ENCODE results near the gene SPP1. TPM values are rescaled to one million over a fixed set of nuclear protein-coding genes. Genes with fewer than 3 reads are reported as not detected.
A peak's percentile ranks its signal among the peaks of the same experiment; 100 is the strongest.

The SPP1 gene
- total RNA-seq, 4 donors from 2014 or later: 59.0 to 344 (median 174) TPM

GRCh38 chr4:87981486-87981885 lies 6.0 kb downstream of the SPP1 start:
- H3K27ac ChIP-seq: no peak overlapping the region
- no peak for DNase-seq (ENCODE audit: low spot score in 2 of 2)
- H3K4me3 ChIP-seq: no peak overlapping the region
- H3K9me3 ChIP-seq: no peaks in the 10 kb centered on the region
- H3K4me1 ChIP-seq: peaks cover 0 to 3% (median 0%) of the 10 kb centered on the region in 4 donors
- H3K36me3 ChIP-seq: no peaks in the 10 kb centered on the region
- TF ChIP-seq EP300 (IDR thresholded peaks at IDR 0.05) (peak in 1 of 2 donors; percentile 14), CTCF (IDR thresholded peaks at IDR 0.05) (no peak), POLR2A (IDR thresholded peaks at IDR 0.05) (no peak)
- no peaks in the 10 kb centered on the region for H3K27me3 ChIP-seq
- WGBS, 2 donors: 92 to 97% methylated on average over 8 of the region's 8 CpGs

- WGBS, 2 donors: 80 to 88% methylated on average over 1 of the region's 1 CpG
- H3K27ac ChIP-seq: no peak overlapping the region
- TF ChIP-seq EP300 (IDR thresholded peaks at IDR 0.05) (no peak), CTCF (IDR thresholded peaks at IDR 0.05) (no peak), POLR2A (IDR thresholded peaks at IDR 0.05) (no peak)
- H3K9me3 ChIP-seq: no peaks in the 10 kb centered on the region
- no peak for DNase-seq (ENCODE audit: low spot score in 2 of 2)
- no peaks in the 10 kb centered on the region for H3K36me3 ChIP-seq
- H3K4me1 ChIP-seq: peaks cover 0 to 3% (median 0%) of the 10 kb centered on the region in 4 donors
- H3K4me3 ChIP-seq: no peak overlapping the region
- no peaks in the 10 kb centered on the region for H3K27me3 ChIP-seq
These were observed 6.5 kb downstream of the SPP1 start for GRCh38 chr4:87982036-87982435.

GRCh38 chr4:87982446-87983010 lies 7.0 kb downstream of the SPP1 start:
- no peak overlapping the region for H3K4me3 ChIP-seq
- H3K27ac ChIP-seq: no peak overlapping the region
- TF ChIP-seq POLR2A (IDR thresholded peaks at IDR 0.05): no peak
- TF ChIP-seq CTCF (IDR thresholded peaks at IDR 0.05): no peak
- TF ChIP-seq EP300 (IDR thresholded peaks at IDR 0.05): peak in 1 of 2 donors; percentile 19
- DNase-seq (ENCODE audit: low spot score in 2 of 2): no peak
- no peaks in the 10 kb centered on the region for H3K36me3 ChIP-seq
- WGBS, 2 donors: 91% methylated on average over 13 of the region's 13 CpGs
- H3K9me3 ChIP-seq: no peaks in the 10 kb centered on the region
- no peaks in the 10 kb centered on the region for H3K27me3 ChIP-seq
- H3K4me1 ChIP-seq: peaks cover 0 to 3% (median 0%) of the 10 kb centered on the region in 4 donors

- Histone ChIP-seq H3K27me3 (no peaks in the 10 kb centered on the region), H3K4me1 (peaks cover 0 to 3% (median 0%) of the 10 kb centered on the region in 4 donors), H3K36me3 (no peaks in the 10 kb centered on the region), H3K9me3 (no peaks in the 10 kb centered on the region), H3K4me3 (no peak overlapping the region), H3K27ac (no peak overlapping the region)
- whole genome bisulfite sequencing, 2 donors: 92 to 93% methylated on average over 2 of the region's 2 CpGs
- no peak for DNase-seq (ENCODE audit: low spot score in 2 of 2)
- TF ChIP-seq POLR2A (IDR thresholded peaks at IDR 0.05) (no peak), CTCF (IDR thresholded peaks at IDR 0.05) (no peak), EP300 (IDR thresholded peaks at IDR 0.05) (no peak)
These were observed 8.5 kb downstream of the SPP1 start for GRCh38 chr4:87983996-87984395.

- 0 to 13% methylated on average over 1 of the region's 1 CpG for WGBS, 2 donors
- Histone ChIP-seq H3K4me3 (no peak overlapping the region), H3K27ac (no peak overlapping the region), H3K27me3 (no peaks in the 10 kb centered on the region), H3K4me1 (peaks cover 0 to 3% (median 0%) of the 10 kb centered on the region in 4 donors), H3K36me3 (no peaks in the 10 kb centered on the region), H3K9me3 (no peaks in the 10 kb centered on the region)
- peak in 1 of 2 donors; percentile 39 for DNase-seq (ENCODE audit: low spot score in 2 of 2)
- no peak for TF ChIP-seq POLR2A (IDR thresholded peaks at IDR 0.05)
- TF ChIP-seq CTCF (IDR thresholded peaks at IDR 0.05): peak; percentile 24 to 62 (median 52)
These were observed 9.8 kb downstream of the SPP1 start for GRCh38 chr4:87985097-87985886.
